HepG2 (cell line): ENCODE measurements around the gene MIA3. TPM values are rescaled to one million over a fixed set of nuclear protein-coding genes. Genes with fewer than 3 reads are reported as not detected.

Source experiments
- ATAC-seq: fragments of 200-7000 bp; cut with Tn5 transposase; 3 replicates; pipeline ENCODE4 v1.9.1; 2020; ENCODE audit warnings: mild to moderate bottlenecking, moderate library complexity
- BruUV-seq: library from RNA; stranded (reverse); fragments of 400-500 nt; replicated peaks from 2 replicates; lab custom pipeline; 2021; lab: Mats Ljungman, UMichigan
- CTCF ChIA-PET: fragments of 300-600 bp; formaldehyde crosslinking; extraction: SDS; loops from one replicate; lab custom pipeline; 2021; ENCODE audit warnings: low total read pairs, inconsistent platforms, low intra/inter-chr PET ratio; lab: Yijun Ruan, JAX
- POLR2A ChIA-PET: fragments of 350-600 bp; sonication (Branson Sonifier 250); formaldehyde crosslinking; loops from one replicate; lab custom pipeline; 2020; ENCODE audit warnings: antibody characterized with exemption, inconsistent platforms; lab: Yijun Ruan, JAX
- DNase-seq: peaks from one replicate; pipeline ENCODE4 v3.0.0-alpha.2; 2015; ENCODE audit warnings: low spot score
- FAIRE-seq: peaks from 3 replicates; lab custom pipeline; 2011; peaks lifted over from hg19 to GRCh38; lab: Jason Lieb, UNC
- H2AFZ ChIP-seq: one replicate; pipeline ENCODE4 v1.6.1; 2011; ENCODE audit warnings: low read length, inconsistent platforms
- H3K27ac ChIP-seq: fragments of 300-600 bp; 3 replicates; pipeline ENCODE4 v1.8.0; 2011; ENCODE audit warnings: mixed run types, mild to moderate bottlenecking, mixed read lengths, low read length, inconsistent platforms; ENCODE audit not compliant: insufficient read depth; ENCODE audit errors: extremely low read length
- H3K27me3 ChIP-seq, 2 experiments: fragments of 200-600 bp in 1 of 2; 2 replicates in 1 of 2; 3 replicates in 1 of 2; pipeline versions ENCODE4 v1.6.0 to v1.8.0; 2011; ENCODE audit warnings: low read length in 2 of 2, mild to moderate bottlenecking in 2 of 2, moderate library complexity in 2 of 2, inconsistent platforms in 1 of 2; ENCODE audit not compliant: insufficient read depth in 2 of 2, control insufficient read depth in 1 of 2
- H3K36me3 ChIP-seq, 2 experiments: fragments of 200-600 bp in 1 of 2; replicated peaks in 1 of 2; 2 replicates in 1 of 2; 3 replicates in 1 of 2; pipeline versions ENCODE4 v1.5.1 to v1.8.0; 2011; ENCODE audit warnings: low read length in 2 of 2, inconsistent platforms in 1 of 2; ENCODE audit not compliant: insufficient read depth in 2 of 2, control insufficient read depth in 1 of 2
- H3K4me1 ChIP-seq: 2 replicates; pipeline ENCODE4 v1.5.1; 2012; ENCODE audit warnings: low read length, inconsistent platforms; ENCODE audit not compliant: insufficient read depth
- H3K4me2 ChIP-seq: 2 replicates; pipeline ENCODE4 v1.6.0; 2011; ENCODE audit warnings: low read depth, low read length, inconsistent platforms
- H3K4me3 ChIP-seq, 3 experiments: fragments of 200-600 bp in 1 of 3; sonication (generic), shearing (Covaris generic) in 1 of 3; replicated peaks in 1 of 3; 2 replicates each; pipeline ENCODE4 v1.5.1; 2011 to 2016; ENCODE audit warnings: low read length in 3 of 3, inconsistent platforms in 2 of 3, low read depth in 2 of 3, mild to moderate bottlenecking in 2 of 3, control low read depth in 1 of 3, mixed read lengths in 1 of 3; ENCODE audit not compliant: insufficient read depth in 1 of 3
- H3K79me2 ChIP-seq: one replicate; pipeline ENCODE4 v1.6.1; 2011; ENCODE audit warnings: low read length, inconsistent platforms; ENCODE audit not compliant: insufficient read depth
- H3K9ac ChIP-seq: 2 replicates; pipeline ENCODE4 v1.6.0; 2011; ENCODE audit warnings: mild to moderate bottlenecking, low read depth, low read length, inconsistent platforms; ENCODE audit not compliant: insufficient read depth
- H3K9me3 ChIP-seq: 2 replicates; pipeline ENCODE4 v1.5.1; 2012; ENCODE audit warnings: mild to moderate bottlenecking, low read length
- H4K20me1 ChIP-seq: 2 replicates; pipeline ENCODE4 v1.6.0; 2011; ENCODE audit warnings: inconsistent platforms, mild to moderate bottlenecking, low read length, moderate library complexity; ENCODE audit not compliant: insufficient read depth
- BHLHE40 ChIP-seq: IDR thresholded peaks from 2 replicates; pipeline ENCODE4 v1.6.1; 2011; ENCODE audit warnings: low read length, improper control_type of control experiment
- DNMT1 ChIP-seq: sonication (generic); formaldehyde crosslinking; IDR thresholded peaks from 2 replicates; pipeline ENCODE4 v1.5.1; 2020; ENCODE audit warnings: mild to moderate bottlenecking, missing genetic modification reagents
- REPIN1 ChIP-seq: sonication (generic); formaldehyde crosslinking; IDR thresholded peaks from 2 replicates; pipeline ENCODE4 v1.8.0; 2022; ENCODE audit warnings: missing genetic modification reagents, low read depth, mild to moderate bottlenecking, borderline replicate concordance
- TAF15 ChIP-seq: fragments of 200-400 bp; formaldehyde crosslinking; IDR thresholded peaks from one replicate; pipeline ENCODE4 v1.6.1; 2018; ENCODE audit warnings: mild to moderate bottlenecking, low read depth, low read length; ENCODE audit not compliant: poor library complexity, severe bottlenecking
- ZNF263 ChIP-seq: sonication (generic); formaldehyde crosslinking; IDR thresholded peaks from 2 replicates; pipeline ENCODE4 v1.4.0; 2020; ENCODE audit warnings: missing genetic modification reagents
- ZNF30 ChIP-seq: sonication (generic); formaldehyde crosslinking; IDR thresholded peaks from 2 replicates; pipeline ENCODE4 v1.5.0; 2020; ENCODE audit warnings: mild to moderate bottlenecking, missing genetic modification reagents
- WGBS: methylation state at CpG from one replicate; pipeline ENCODE4 v1.1.6; 2017; ENCODE audit warnings: low lambda C conversion rate; 5-methylcytosine and 5-hydroxymethylcytosine counted together
- in situ Hi-C: cut with HindIII; loops from 2 replicates; pipeline ENCODE4 v1.10.0; 2017; ENCODE audit warnings: low pct_unique_long_range_greater_than_20kb; ENCODE audit not compliant: extremely low pct_ligation_motif_present
- intact Hi-C: fragments of 100-400 bp; cut with micrococcal nuclease; formaldehyde crosslinking; loops from one replicate; pipeline ENCODE4 v1.10.0; 2022; ENCODE audit not compliant: unreplicated experiment
- polyA plus RNA-seq, 8 experiments: library from polyadenylated mRNA; depleted of rRNA in 3 of 8; stranded (reverse) in 7 of 8; unstranded in 1 of 8; fragments of >200 nt; fragmentation: Illumina TruSeq in 4 of 8; extraction: Trizol in 4 of 8; gene quantifications; 2 replicates each; pipeline versions ENCODE4 v1.2.1 to v1.2.3, GENCODE V29; 2011 to 2016; ENCODE audit warnings: low read depth in 4 of 8, missing spikeins in 1 of 8, mixed read lengths in 1 of 8; ENCODE audit not compliant: insufficient read depth in 1 of 8
- total RNA-seq, 5 experiments: library from RNA; depleted of rRNA; stranded (reverse); fragments of >200 nt; fragmentation: Illumina TruSeq; extraction: Trizol; gene quantifications; 2 replicates each; pipeline ENCODE4 v1.2.3, GENCODE V29; 2016; ENCODE audit warnings: low read depth in 1 of 5
- TF ChIP-seq, protein P1 (sequence below): sonication (generic); formaldehyde crosslinking; IDR thresholded peaks from 2 replicates; pipeline ENCODE4 v1.5.0; 2020; ENCODE audit warnings: mild to moderate bottlenecking, missing genetic modification reagents
- TF ChIP-seq, protein P2 (sequence below): sonication (generic); formaldehyde crosslinking; IDR thresholded peaks from 2 replicates; pipeline ENCODE4 v1.8.0; 2022; ENCODE audit warnings: missing genetic modification reagents, low read depth, mild to moderate bottlenecking, borderline replicate concordance
- TF ChIP-seq, protein P3 (sequence below): sonication (generic); formaldehyde crosslinking; IDR thresholded peaks from 2 replicates; pipeline ENCODE4 v1.8.1; 2022; ENCODE audit warnings: low read depth, mild to moderate bottlenecking, missing genetic modification reagents
- TF ChIP-seq, protein P4 (sequence below): sonication (generic); formaldehyde crosslinking; IDR thresholded peaks from 2 replicates; pipeline ENCODE4 v1.9.0; 2021; ENCODE audit warnings: missing genetic modification reagents, borderline replicate concordance

The MIA3 gene
- total and polyA plus RNA-seq, 2 of the 13 experiments (the other 11 are each of a cell fraction or from before 2014, with no cell fraction given): 45.6 to 48.7 TPM

DNA sequence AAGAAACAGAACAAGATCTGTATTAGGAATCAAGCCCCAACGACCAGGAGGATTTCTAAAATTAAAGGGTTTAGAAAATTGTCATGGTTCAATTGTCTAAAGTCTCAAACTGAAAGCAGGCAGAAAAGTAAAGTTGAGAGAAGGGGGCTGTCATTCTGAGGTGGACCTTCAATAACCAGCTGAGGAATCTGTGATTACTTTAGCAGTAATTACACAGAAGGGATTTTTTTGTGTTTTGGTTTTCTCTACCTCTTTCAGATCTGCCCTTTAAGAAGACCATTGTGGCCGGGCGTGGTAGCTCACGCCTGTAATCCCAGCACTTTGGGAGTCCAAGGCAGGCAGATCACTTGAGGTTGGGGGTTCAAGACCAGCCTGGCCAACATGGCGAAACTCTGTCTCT, 77.0 kb downstream of the MIA3 start:
- no peak for FAIRE-seq
- CTCF ChIA-PET: no interaction called here

DNA sequence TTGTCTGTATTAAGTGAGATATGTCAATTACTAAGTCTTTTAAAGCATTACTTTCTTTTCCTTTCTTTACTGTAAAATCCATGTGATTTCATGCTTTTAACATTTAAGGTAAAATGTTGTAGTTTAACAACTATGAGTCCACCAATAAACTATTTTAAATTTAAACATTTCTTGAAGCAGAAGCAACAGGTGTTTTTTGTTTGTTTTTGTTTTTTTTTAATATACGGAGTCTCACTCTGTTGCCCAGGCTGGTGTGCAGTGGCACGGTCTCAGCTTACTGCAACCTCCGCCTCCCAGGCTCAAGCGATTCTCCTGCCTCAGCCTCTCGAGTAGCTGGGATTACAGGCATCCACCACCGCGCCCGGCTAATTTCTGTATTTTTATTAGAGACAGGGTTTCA, 78.8 kb downstream of the MIA3 start:
- Histone ChIP-seq H3K79me2 (peaks cover 2% of the 10 kb centered on the region), H3K36me3 (peaks cover 0 to 16% of the 10 kb centered on the region in 2 experiments; a peak in 1 of 5 replicates), H4K20me1 (no peaks in the 10 kb centered on the region), H3K27ac (no peak overlapping the region), H3K27me3 (no peaks in the 10 kb centered on the region), H3K9ac (no peak overlapping the region), H3K9me3 (no peaks in the 10 kb centered on the region), H3K4me2 (no peak overlapping the region), H3K4me1 (no peaks in the 10 kb centered on the region), H2AFZ (no peak overlapping the region), H3K4me3 (no peak overlapping the region)
- no peak for ATAC-seq
- POLR2A ChIA-PET: no interaction called here
- DNase-seq: no peak
- CTCF ChIA-PET: no interaction called here
- no TSS peak for BruUV-seq
- in situ Hi-C loops: no loop called here
- no peak for FAIRE-seq
- over 99% methylated on average over 8 of the region's 8 CpGs for WGBS
- intact Hi-C loops: no loop called here
- TF ChIP-seq, protein P1, sequence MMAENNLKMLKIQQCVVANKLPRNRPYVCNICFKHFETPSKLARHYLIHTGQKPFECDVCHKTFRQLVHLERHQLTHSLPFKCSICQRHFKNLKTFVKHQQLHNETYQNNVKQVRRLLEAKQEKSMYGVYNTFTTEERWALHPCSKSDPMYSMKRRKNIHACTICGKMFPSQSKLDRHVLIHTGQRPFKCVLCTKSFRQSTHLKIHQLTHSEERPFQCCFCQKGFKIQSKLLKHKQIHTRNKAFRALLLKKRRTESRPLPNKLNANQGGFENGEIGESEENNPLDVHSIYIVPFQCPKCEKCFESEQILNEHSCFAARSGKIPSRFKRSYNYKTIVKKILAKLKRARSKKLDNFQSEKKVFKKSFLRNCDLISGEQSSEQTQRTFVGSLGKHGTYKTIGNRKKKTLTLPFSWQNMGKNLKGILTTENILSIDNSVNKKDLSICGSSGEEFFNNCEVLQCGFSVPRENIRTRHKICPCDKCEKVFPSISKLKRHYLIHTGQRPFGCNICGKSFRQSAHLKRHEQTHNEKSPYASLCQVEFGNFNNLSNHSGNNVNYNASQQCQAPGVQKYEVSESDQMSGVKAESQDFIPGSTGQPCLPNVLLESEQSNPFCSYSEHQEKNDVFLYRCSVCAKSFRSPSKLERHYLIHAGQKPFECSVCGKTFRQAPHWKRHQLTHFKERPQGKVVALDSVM (CRISPR knock-in tag): no peak
- TF ChIP-seq, protein P2, sequence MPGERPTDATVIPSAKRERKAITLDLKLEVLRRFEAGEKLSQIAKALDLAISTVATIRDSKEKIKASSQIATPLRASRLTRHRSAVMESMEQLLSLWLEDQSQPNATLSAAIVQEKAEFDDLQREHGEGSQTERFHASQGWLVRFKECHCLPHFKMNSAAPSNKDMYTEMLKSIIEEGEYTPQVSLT: no peak
- TF ChIP-seq BHLHE40: no peak
- TF ChIP-seq, protein P3, sequence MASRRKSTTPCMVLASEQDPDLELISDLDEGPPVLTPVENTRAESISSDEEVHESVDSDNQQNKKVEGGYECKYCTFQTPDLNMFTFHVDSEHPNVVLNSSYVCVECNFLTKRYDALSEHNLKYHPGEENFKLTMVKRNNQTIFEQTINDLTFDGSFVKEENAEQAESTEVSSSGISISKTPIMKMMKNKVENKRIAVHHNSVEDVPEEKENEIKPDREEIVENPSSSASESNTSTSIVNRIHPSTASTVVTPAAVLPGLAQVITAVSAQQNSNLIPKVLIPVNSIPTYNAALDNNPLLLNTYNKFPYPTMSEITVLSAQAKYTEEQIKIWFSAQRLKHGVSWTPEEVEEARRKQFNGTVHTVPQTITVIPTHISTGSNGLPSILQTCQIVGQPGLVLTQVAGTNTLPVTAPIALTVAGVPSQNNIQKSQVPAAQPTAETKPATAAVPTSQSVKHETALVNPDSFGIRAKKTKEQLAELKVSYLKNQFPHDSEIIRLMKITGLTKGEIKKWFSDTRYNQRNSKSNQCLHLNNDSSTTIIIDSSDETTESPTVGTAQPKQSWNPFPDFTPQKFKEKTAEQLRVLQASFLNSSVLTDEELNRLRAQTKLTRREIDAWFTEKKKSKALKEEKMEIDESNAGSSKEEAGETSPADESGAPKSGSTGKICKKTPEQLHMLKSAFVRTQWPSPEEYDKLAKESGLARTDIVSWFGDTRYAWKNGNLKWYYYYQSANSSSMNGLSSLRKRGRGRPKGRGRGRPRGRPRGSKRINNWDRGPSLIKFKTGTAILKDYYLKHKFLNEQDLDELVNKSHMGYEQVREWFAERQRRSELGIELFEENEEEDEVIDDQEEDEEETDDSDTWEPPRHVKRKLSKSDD: no peak
- TF ChIP-seq, protein P4, sequence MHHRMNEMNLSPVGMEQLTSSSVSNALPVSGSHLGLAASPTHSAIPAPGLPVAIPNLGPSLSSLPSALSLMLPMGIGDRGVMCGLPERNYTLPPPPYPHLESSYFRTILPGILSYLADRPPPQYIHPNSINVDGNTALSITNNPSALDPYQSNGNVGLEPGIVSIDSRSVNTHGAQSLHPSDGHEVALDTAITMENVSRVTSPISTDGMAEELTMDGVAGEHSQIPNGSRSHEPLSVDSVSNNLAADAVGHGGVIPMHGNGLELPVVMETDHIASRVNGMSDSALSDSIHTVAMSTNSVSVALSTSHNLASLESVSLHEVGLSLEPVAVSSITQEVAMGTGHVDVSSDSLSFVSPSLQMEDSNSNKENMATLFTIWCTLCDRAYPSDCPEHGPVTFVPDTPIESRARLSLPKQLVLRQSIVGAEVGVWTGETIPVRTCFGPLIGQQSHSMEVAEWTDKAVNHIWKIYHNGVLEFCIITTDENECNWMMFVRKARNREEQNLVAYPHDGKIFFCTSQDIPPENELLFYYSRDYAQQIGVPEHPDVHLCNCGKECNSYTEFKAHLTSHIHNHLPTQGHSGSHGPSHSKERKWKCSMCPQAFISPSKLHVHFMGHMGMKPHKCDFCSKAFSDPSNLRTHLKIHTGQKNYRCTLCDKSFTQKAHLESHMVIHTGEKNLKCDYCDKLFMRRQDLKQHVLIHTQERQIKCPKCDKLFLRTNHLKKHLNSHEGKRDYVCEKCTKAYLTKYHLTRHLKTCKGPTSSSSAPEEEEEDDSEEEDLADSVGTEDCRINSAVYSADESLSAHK (CRISPR knock-in tag): no peak
- no peak for TF ChIP-seq REPIN1 (CRISPR knock-in tag)

More for the DNA sequence above, 77.0 kb downstream of the MIA3 start:
- peaks cover 2% of the 10 kb centered on the region for H3K79me2 ChIP-seq
- in situ Hi-C loops: no loop called here
- POLR2A ChIA-PET: interaction anchor here (0.6 kb wide), 1 partner anchor 1359 kb away, joined by 3 read pairs; no protein-coding TSS in a partner anchor
- no peak overlapping the region for H2AFZ ChIP-seq
- no peak overlapping the region for H3K4me2 ChIP-seq
- ATAC-seq (no peak), DNase-seq (no peak)
- no peaks in the 10 kb centered on the region for H3K4me1 ChIP-seq
- H3K36me3 ChIP-seq: peaks cover 3 to 18% of the 10 kb centered on the region in 2 experiments; a peak in 3 of 5 replicates
- no peak for TF ChIP-seq TAF15
- TF ChIP-seq DNMT1: no peak
- no peak for TF ChIP-seq ZNF263 (CRISPR knock-in tag)
- TF ChIP-seq ZNF30: no peak
- 91% methylated on average over 5 of the region's 5 CpGs for WGBS
- no peaks in the 10 kb centered on the region for H3K27me3 ChIP-seq
- intact Hi-C loops: no loop called here
- H4K20me1 ChIP-seq: no peaks in the 10 kb centered on the region
- no TSS peak for BruUV-seq
- no peak overlapping the region for H3K9ac ChIP-seq
- no peaks in the 10 kb centered on the region for H3K9me3 ChIP-seq
- H3K27ac ChIP-seq: no peak overlapping the region
- H3K4me3 ChIP-seq: no peak overlapping the region
